HCT116 (cell line): ENCODE results near the gene STPG3. TPM values are rescaled to one million over a fixed set of nuclear protein-coding genes. Genes with fewer than 3 reads are reported as not detected.

Experiments
- ATAC-seq: fragments of 200-7000 bp; cut with Tn5 transposase; 2 replicates; pipeline ENCODE4 v1.9.1; 2020; ENCODE audit warnings: mild to moderate bottlenecking, moderate library complexity
- BruUV-seq: library from RNA; stranded (reverse); fragments of 400-500 nt; replicated peaks from 2 replicates; lab custom pipeline; 2021; lab: Mats Ljungman, UMichigan
- CTCF ChIA-PET: fragments of 300-600 bp; sonication (Branson Sonifier 250); formaldehyde crosslinking; loops from one replicate; lab custom pipeline; 2021; ENCODE audit warnings: antibody characterized with exemption; lab: Charles Lee
- POLR2A ChIA-PET: fragments of 300-600, 350-600 bp; sonication (Branson Sonifier 250); formaldehyde crosslinking; loops from one replicate; lab custom pipeline; 2021; ENCODE audit warnings: antibody characterized with exemption; lab: Charles Lee
- RAD21 ChIA-PET, 2 experiments: fragments of 300-600 bp; sonication (Branson Sonifier 250); formaldehyde crosslinking; loops; one replicate each; lab custom pipeline; 2023; ENCODE audit warnings: low total read pairs in 2 of 2; ENCODE audit not compliant: uncharacterized antibody in 2 of 2, unreplicated experiment in 2 of 2, low non-redundant PET in 1 of 2; lab: Charles Lee
- DNase-seq: peaks from one replicate; pipeline ENCODE4 v3.0.0-alpha.2; 2010; ENCODE audit warnings: low read depth, low spot score
- H2AFZ ChIP-seq: fragments of 200-600 bp; shearing (Covaris generic), sonication (generic); 2 replicates; pipeline ENCODE4 v1.6.1; 2017; ENCODE audit warnings: low read depth, mixed run types, mixed read lengths, antibody characterized with exemption, low read length; ENCODE audit not compliant: poor library complexity, severe bottlenecking
- H3K27ac ChIP-seq: 2 replicates; pipeline ENCODE4 v1.5.1; 2012; ENCODE audit warnings: low read depth, low read length
- H3K27me3 ChIP-seq: fragments of 200-600 bp; sonication (generic); 2 replicates; pipeline ENCODE4 v1.6.1; 2016; ENCODE audit warnings: mixed run types, low read length, mixed read lengths; ENCODE audit not compliant: insufficient read depth
- H3K36me3 ChIP-seq, 2 experiments: fragments of 200-500 bp in 1 of 2; fragments of 200-600 bp in 1 of 2; sonication (Bioruptor generic) in 1 of 2; sonication (generic) in 1 of 2; 2 replicates each; pipeline versions ENCODE4 v1.5.1 to v1.6.1; 2014 to 2016; ENCODE audit warnings: low read length in 2 of 2, inconsistent platforms in 1 of 2, mixed read lengths in 1 of 2, mixed run types in 1 of 2; ENCODE audit not compliant: insufficient read depth in 2 of 2, control insufficient read depth in 1 of 2
- H3K4me1 ChIP-seq, 2 experiments: fragments of 200-600 bp in 1 of 2; sonication (generic) in 1 of 2; 2 replicates each; pipeline versions ENCODE4 v1.5.1 to v1.6.1; 2012 to 2017; ENCODE audit warnings: low read length in 2 of 2, inconsistent platforms in 1 of 2, mild to moderate bottlenecking in 1 of 2, mixed read lengths in 1 of 2, mixed run types in 1 of 2, moderate library complexity in 1 of 2; ENCODE audit not compliant: insufficient read depth in 2 of 2, control insufficient read depth in 1 of 2
- H3K4me2 ChIP-seq: fragments of 200-600 bp; sonication (generic); 2 replicates; pipeline ENCODE4 v1.6.1; 2017; ENCODE audit warnings: mixed run types, low read length, mixed read lengths
- H3K4me3 ChIP-seq, 2 experiments: fragments of 200-600 bp in 1 of 2; sonication (generic) in 1 of 2; replicated peaks in 1 of 2; 2 replicates each; pipeline ENCODE4 v1.5.1; 2011 to 2016; ENCODE audit warnings: low read length in 2 of 2, control low read depth in 1 of 2, low read depth in 1 of 2, mild to moderate bottlenecking in 1 of 2, mixed read lengths in 1 of 2, mixed run types in 1 of 2
- H3K79me2 ChIP-seq: fragments of 200-600 bp; sonication (generic); 2 replicates; pipeline ENCODE4 v1.6.1; 2017; ENCODE audit warnings: mild to moderate bottlenecking, mixed run types, low read length, moderate library complexity, mixed read lengths; ENCODE audit not compliant: insufficient read depth
- H3K9ac ChIP-seq: fragments of 200-600 bp; sonication (generic); 2 replicates; pipeline ENCODE4 v1.6.1; 2016; ENCODE audit warnings: low read length, mixed read lengths
- H3K9me2 ChIP-seq: fragments of 200-600 bp; sonication (generic), shearing (Covaris generic); 2 replicates; pipeline ENCODE4 v1.6.1; 2017; ENCODE audit warnings: mixed run types, mild to moderate bottlenecking, moderate library complexity; ENCODE audit not compliant: insufficient read depth
- H3K9me3 ChIP-seq, 2 experiments: fragments of 200-500 bp in 1 of 2; fragments of 200-600 bp in 1 of 2; sonication (Bioruptor generic) in 1 of 2; sonication (generic) in 1 of 2; 2 replicates each; pipeline ENCODE4 v1.6.1; 2014 to 2017; ENCODE audit warnings: low read length in 2 of 2, mixed read lengths in 2 of 2, inconsistent platforms in 1 of 2, low read depth in 1 of 2, mild to moderate bottlenecking in 1 of 2, mixed run types in 1 of 2, moderate library complexity in 1 of 2; ENCODE audit not compliant: control insufficient read depth in 1 of 2, insufficient read depth in 1 of 2
- H4K20me1 ChIP-seq: fragments of 200-600 bp; sonication (generic), shearing (Covaris generic); 2 replicates; pipeline ENCODE4 v1.6.1; 2017; ENCODE audit warnings: mixed run types, mild to moderate bottlenecking, moderate library complexity; ENCODE audit not compliant: insufficient read depth
- CBX3 ChIP-seq: IDR thresholded peaks from 2 replicates; pipeline ENCODE4 v1.6.1; 2012; ENCODE audit warnings: low read depth
- EGR1 ChIP-seq: IDR thresholded peaks from 2 replicates; pipeline ENCODE4 v1.6.1; 2012; ENCODE audit warnings: low read depth
- EZH2 ChIP-seq: fragments of 200-600 bp; sonication (generic); IDR thresholded peaks from 2 replicates; pipeline ENCODE4 v1.6.1; 2017; ENCODE audit warnings: antibody characterized with exemption, mixed run types
- FOSL1 ChIP-seq: IDR thresholded peaks from 2 replicates; pipeline ENCODE4 v1.6.1; 2012; ENCODE audit warnings: low read depth
- JUND ChIP-seq: IDR thresholded peaks from 2 replicates; pipeline ENCODE4 v1.6.1; 2012
- POLR2AphosphoS5 ChIP-seq: IDR thresholded peaks from 2 replicates; pipeline ENCODE4 v1.6.1; 2011; ENCODE audit warnings: mild to moderate bottlenecking, low read depth, low read length, moderate library complexity
- RAD21 ChIP-seq: IDR thresholded peaks from 2 replicates; pipeline ENCODE4 v1.6.1; 2012; ENCODE audit warnings: low read depth, mild to moderate bottlenecking
- SIN3A ChIP-seq: IDR thresholded peaks from 2 replicates; pipeline ENCODE4 v1.6.1; 2012; ENCODE audit warnings: low read depth
- SP1 ChIP-seq: IDR thresholded peaks from 2 replicates; pipeline ENCODE4 v1.6.1; 2012; ENCODE audit warnings: low read depth
- SRF ChIP-seq: IDR thresholded peaks from 2 replicates; pipeline ENCODE4 v1.6.1; 2012; ENCODE audit warnings: low read depth
- YY1 ChIP-seq: IDR thresholded peaks from 2 replicates; pipeline ENCODE4 v1.6.1; 2011; ENCODE audit warnings: low read length, low read depth, moderate library complexity, mild to moderate bottlenecking; ENCODE audit not compliant: insufficient replicate concordance; ENCODE audit errors: extremely low read depth
- intact Hi-C: fragments of 100-400 bp; cut with micrococcal nuclease; formaldehyde crosslinking; loops from 2 replicates; pipeline ENCODE4 v1.10.0; 2022
- total RNA-seq: library from RNA; stranded (reverse); gene quantifications from one replicate; pipeline ENCODE4 v1.2.1, GENCODE V29; 2021; ENCODE audit not compliant: unreplicated experiment
- TF ChIP-seq, protein P1 (sequence below): IDR thresholded peaks from 2 replicates; pipeline ENCODE4 v1.6.1; 2012; ENCODE audit warnings: low read depth
- TF ChIP-seq, protein P2 (sequence below): IDR thresholded peaks from 2 replicates; pipeline ENCODE4 v1.6.1; 2012
- TF ChIP-seq, protein P3 (sequence below): IDR thresholded peaks from 2 replicates; pipeline ENCODE4 v1.6.1; 2012
- TF ChIP-seq, protein P4 (sequence below): IDR thresholded peaks from 2 replicates; pipeline ENCODE4 v1.6.1; 2011; ENCODE audit warnings: mild to moderate bottlenecking, low read length, moderate library complexity; ENCODE audit not compliant: insufficient replicate concordance; ENCODE audit errors: extremely low read depth

STPG3 gene
- total RNA-seq, 1 experiment from 2014 or later, result not detected

DNA sequence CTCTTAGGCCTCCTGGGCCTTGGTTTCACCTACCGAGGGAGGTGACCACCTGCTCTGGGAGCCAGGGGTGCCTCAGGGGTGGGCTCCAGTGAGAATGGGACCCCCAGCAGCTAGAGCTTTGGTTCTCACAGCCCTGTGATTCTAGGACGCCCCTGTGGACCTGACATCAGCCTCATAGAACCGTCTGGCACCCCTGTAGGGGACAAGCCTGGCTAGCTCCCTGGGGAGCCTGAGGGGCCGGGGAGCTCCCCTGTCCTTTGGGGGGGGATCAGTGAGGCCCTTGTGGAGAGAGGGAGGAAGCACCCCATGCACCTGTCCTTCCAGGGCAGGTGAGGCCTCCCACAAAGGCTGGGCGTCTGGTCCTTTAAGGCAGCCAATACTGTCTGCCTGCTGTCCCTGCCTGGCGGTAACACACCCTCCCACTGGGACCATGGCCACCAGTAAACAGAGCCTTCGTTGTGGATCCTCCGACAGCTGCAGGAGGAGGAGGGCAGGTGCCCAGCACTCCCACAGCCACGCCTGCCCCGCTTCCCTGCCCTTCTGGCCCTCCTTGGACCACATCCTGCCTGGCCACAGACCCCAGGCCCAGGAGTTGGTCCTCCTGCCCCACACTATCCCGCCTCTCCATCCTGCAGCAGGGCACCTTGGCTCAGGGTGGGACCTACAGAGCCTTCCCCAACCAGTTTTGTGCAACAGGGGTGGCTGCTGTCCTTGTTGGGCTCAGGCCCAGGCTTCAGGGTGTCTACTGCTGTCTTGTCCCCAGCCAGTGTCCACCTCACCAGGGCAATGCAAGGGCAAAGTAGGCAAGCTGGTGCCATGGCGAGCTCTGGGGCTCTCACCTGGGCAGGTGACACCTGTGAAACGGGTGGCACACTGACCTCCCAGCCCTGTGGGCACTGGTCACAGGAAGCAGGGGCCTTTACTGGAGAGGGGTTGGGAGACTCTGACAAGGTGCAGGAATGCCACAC lies 13.0 kb upstream of the STPG3 start:
- no TSS peak for BruUV-seq

More for the DNA sequence above, 13.0 kb upstream of the STPG3 start:
- no peak for ATAC-seq
- POLR2A ChIA-PET, result interaction anchor here (0.8 to 1.3 kb wide), 2 partner anchors 15 to 118 kb away, joined by 3 to 4 read pairs; no protein-coding TSS in a partner anchor
- H3K4me3 ChIP-seq, result no peak overlapping the region
- peak overlapping the region; percentile 32; the same call in 1 of the 2 replicates for H3K9ac ChIP-seq
- no peaks in the 10 kb centered on the region for H3K9me3 ChIP-seq
- no peak for TF ChIP-seq EZH2
- TF ChIP-seq YY1, result no peak
- TF ChIP-seq EGR1, result no peak
- TF ChIP-seq SRF, result no peak
- TF ChIP-seq, protein P1, sequence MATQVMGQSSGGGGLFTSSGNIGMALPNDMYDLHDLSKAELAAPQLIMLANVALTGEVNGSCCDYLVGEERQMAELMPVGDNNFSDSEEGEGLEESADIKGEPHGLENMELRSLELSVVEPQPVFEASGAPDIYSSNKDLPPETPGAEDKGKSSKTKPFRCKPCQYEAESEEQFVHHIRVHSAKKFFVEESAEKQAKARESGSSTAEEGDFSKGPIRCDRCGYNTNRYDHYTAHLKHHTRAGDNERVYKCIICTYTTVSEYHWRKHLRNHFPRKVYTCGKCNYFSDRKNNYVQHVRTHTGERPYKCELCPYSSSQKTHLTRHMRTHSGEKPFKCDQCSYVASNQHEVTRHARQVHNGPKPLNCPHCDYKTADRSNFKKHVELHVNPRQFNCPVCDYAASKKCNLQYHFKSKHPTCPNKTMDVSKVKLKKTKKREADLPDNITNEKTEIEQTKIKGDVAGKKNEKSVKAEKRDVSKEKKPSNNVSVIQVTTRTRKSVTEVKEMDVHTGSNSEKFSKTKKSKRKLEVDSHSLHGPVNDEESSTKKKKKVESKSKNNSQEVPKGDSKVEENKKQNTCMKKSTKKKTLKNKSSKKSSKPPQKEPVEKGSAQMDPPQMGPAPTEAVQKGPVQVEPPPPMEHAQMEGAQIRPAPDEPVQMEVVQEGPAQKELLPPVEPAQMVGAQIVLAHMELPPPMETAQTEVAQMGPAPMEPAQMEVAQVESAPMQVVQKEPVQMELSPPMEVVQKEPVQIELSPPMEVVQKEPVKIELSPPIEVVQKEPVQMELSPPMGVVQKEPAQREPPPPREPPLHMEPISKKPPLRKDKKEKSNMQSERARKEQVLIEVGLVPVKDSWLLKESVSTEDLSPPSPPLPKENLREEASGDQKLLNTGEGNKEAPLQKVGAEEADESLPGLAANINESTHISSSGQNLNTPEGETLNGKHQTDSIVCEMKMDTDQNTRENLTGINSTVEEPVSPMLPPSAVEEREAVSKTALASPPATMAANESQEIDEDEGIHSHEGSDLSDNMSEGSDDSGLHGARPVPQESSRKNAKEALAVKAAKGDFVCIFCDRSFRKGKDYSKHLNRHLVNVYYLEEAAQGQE, result no peak
- TF ChIP-seq, protein P2, sequence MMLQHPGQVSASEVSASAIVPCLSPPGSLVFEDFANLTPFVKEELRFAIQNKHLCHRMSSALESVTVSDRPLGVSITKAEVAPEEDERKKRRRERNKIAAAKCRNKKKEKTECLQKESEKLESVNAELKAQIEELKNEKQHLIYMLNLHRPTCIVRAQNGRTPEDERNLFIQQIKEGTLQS, result no peak
- no peak for TF ChIP-seq POLR2AphosphoS5
- TF ChIP-seq, protein P3, sequence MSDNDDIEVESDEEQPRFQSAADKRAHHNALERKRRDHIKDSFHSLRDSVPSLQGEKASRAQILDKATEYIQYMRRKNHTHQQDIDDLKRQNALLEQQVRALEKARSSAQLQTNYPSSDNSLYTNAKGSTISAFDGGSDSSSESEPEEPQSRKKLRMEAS, result no peak
- TF ChIP-seq FOSL1, result no peak
- no peak for TF ChIP-seq JUND
- TF ChIP-seq RAD21, result no peak
- TF ChIP-seq CBX3, result no peak
- no peak for TF ChIP-seq SP1
- TF ChIP-seq SIN3A, result no peak
- TF ChIP-seq, protein P4, sequence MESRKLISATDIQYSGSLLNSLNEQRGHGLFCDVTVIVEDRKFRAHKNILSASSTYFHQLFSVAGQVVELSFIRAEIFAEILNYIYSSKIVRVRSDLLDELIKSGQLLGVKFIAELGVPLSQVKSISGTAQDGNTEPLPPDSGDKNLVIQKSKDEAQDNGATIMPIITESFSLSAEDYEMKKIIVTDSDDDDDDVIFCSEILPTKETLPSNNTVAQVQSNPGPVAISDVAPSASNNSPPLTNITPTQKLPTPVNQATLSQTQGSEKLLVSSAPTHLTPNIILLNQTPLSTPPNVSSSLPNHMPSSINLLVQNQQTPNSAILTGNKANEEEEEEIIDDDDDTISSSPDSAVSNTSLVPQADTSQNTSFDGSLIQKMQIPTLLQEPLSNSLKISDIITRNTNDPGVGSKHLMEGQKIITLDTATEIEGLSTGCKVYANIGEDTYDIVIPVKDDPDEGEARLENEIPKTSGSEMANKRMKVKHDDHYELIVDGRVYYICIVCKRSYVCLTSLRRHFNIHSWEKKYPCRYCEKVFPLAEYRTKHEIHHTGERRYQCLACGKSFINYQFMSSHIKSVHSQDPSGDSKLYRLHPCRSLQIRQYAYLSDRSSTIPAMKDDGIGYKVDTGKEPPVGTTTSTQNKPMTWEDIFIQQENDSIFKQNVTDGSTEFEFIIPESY, result no peak
- peak overlapping the region; percentile 79 for H3K4me2 ChIP-seq
- RAD21 ChIA-PET, result interaction anchor here in 1 of 2 experiments (0.6 kb wide), 1 partner anchor 19 kb away, joined by 4 read pairs; no protein-coding TSS in a partner anchor
- intact Hi-C loops, result no loop called here
- H4K20me1 ChIP-seq, result peaks cover 14% of the 10 kb centered on the region; the same call in 1 of the 2 replicates
- peaks cover 31 to 51% of the 10 kb centered on the region in 2 experiments for H3K4me1 ChIP-seq
- H3K27me3 ChIP-seq, result no peaks in the 10 kb centered on the region
- H3K79me2 ChIP-seq, result peaks cover 31% of the 10 kb centered on the region
- CTCF ChIA-PET, result interaction anchor here (1.1 to 2.8 kb wide), 3 partner anchors 12 to 24 kb away, joined by 5 to 43 read pairs (median 11); partner anchors contain the start of genes CYSRT1 and RNF224
- H3K36me3 ChIP-seq, result peaks cover 11 to 14% of the 10 kb centered on the region in 2 experiments
- peak overlapping the region; percentile 47; the same call in 1 of the 2 replicates for H3K27ac ChIP-seq
- no peak overlapping the region for H2AFZ ChIP-seq
- DNase-seq, result no peak
- no peaks in the 10 kb centered on the region for H3K9me2 ChIP-seq
